Osteoblast (primary cell): ENCODE results near the gene ZNF326. TPM values are rescaled to one million over a fixed set of nuclear protein-coding genes. Genes with fewer than 3 reads are reported as not detected.

Experiments used
- DNase-seq: peaks from one replicate; pipeline ENCODE4 v3.0.0; 2011; ENCODE audit warnings: low spot score, mixed read lengths; ENCODE audit not compliant: insufficient read length; ENCODE audit errors: missing footprints
- H2AFZ ChIP-seq: 2 replicates; pipeline ENCODE4 v1.6.0; 2011; ENCODE audit warnings: mild to moderate bottlenecking, low read length
- H3K27ac ChIP-seq: 2 replicates; pipeline ENCODE4 v1.5.1; 2011; ENCODE audit warnings: mild to moderate bottlenecking, low read depth, low read length, moderate library complexity
- H3K27me3 ChIP-seq: 2 replicates; pipeline ENCODE4 v1.6.0; 2012; ENCODE audit warnings: mild to moderate bottlenecking, control low read depth, inconsistent platforms, low read length, moderate library complexity; ENCODE audit not compliant: insufficient read depth
- H3K36me3 ChIP-seq: 2 replicates; pipeline ENCODE4 v1.5.1; 2011; ENCODE audit warnings: mild to moderate bottlenecking, low read length, control low read depth, moderate library complexity; ENCODE audit not compliant: insufficient read depth
- H3K4me1 ChIP-seq: 2 replicates; pipeline ENCODE4 v1.5.1; 2011; ENCODE audit warnings: mild to moderate bottlenecking, low read length, control low read depth, moderate library complexity; ENCODE audit not compliant: insufficient read depth
- H3K4me2 ChIP-seq: 2 replicates; pipeline ENCODE4 v1.6.0; 2011; ENCODE audit warnings: mild to moderate bottlenecking, low read length; ENCODE audit not compliant: insufficient read depth
- H3K4me3 ChIP-seq: fragments of 200-600 bp; sonication (generic); 3 replicates; pipeline ENCODE4 v1.5.1; 2012; ENCODE audit warnings: mild to moderate bottlenecking, low read length, inconsistent platforms; ENCODE audit not compliant: insufficient read depth
- H3K79me2 ChIP-seq: 2 replicates; pipeline ENCODE4 v1.6.0; 2012; ENCODE audit warnings: mild to moderate bottlenecking, low read length, control low read depth, inconsistent platforms; ENCODE audit not compliant: insufficient read depth
- H3K9me3 ChIP-seq: 2 replicates; pipeline ENCODE4 v1.5.1; 2011; ENCODE audit warnings: low read depth, low read length, control low read depth
- H4K20me1 ChIP-seq: 2 replicates; pipeline ENCODE4 v1.6.0; 2012; ENCODE audit warnings: mild to moderate bottlenecking, low read length, control low read depth; ENCODE audit not compliant: insufficient read depth
- CTCF ChIP-seq: IDR thresholded peaks from 2 replicates; pipeline ENCODE4 v1.5.1; 2011; ENCODE audit warnings: mild to moderate bottlenecking, low read depth, low read length, moderate library complexity; ENCODE audit errors: extremely low read depth
- total RNA-seq: library from RNA; depleted of rRNA; stranded (reverse); fragments of >200 nt; gene quantifications from 2 replicates; pipeline ENCODE4 v1.2.3, GENCODE V29; 2012

ZNF326 gene
- total RNA-seq, 1 donor = 10.9 TPM

- no peaks in the 10 kb centered on the region for H3K36me3 ChIP-seq
- no peak overlapping the region for H3K4me3 ChIP-seq
- H4K20me1 ChIP-seq = no peaks in the 10 kb centered on the region
- H3K4me1 ChIP-seq = no peaks in the 10 kb centered on the region
- H3K4me2 ChIP-seq = no peak overlapping the region
- no peaks in the 10 kb centered on the region for H3K27me3 ChIP-seq
- no peak for TF ChIP-seq CTCF
- H3K9me3 ChIP-seq = no peaks in the 10 kb centered on the region
- no peaks in the 10 kb centered on the region for H3K79me2 ChIP-seq
- DNase-seq = no peak
- no peak overlapping the region for H3K27ac ChIP-seq
- no peak overlapping the region for H2AFZ ChIP-seq
Measured at GRCh38 chr1:89986020-89986419, 8.9 kb upstream of the ZNF326 start.

GRCh38 chr1:89987159-89987819 lies 7.6 kb upstream of the ZNF326 start:
- no peak overlapping the region for H3K27ac ChIP-seq
- H4K20me1 ChIP-seq = no peaks in the 10 kb centered on the region
- DNase-seq = peak; percentile 92
- no peaks in the 10 kb centered on the region for H3K4me1 ChIP-seq
- no peaks in the 10 kb centered on the region for H3K27me3 ChIP-seq
- H3K9me3 ChIP-seq = no peaks in the 10 kb centered on the region
- no peak overlapping the region for H3K4me3 ChIP-seq
- TF ChIP-seq CTCF = peak; percentile 88
- H2AFZ ChIP-seq = no peak overlapping the region
- H3K4me2 ChIP-seq = no peak overlapping the region
- H3K36me3 ChIP-seq = no peaks in the 10 kb centered on the region
- H3K79me2 ChIP-seq = no peaks in the 10 kb centered on the region

- no peak overlapping the region for H2AFZ ChIP-seq
- no peaks in the 10 kb centered on the region for H3K4me1 ChIP-seq
- no peak overlapping the region for H3K27ac ChIP-seq
- H3K4me2 ChIP-seq = no peak overlapping the region
- H3K36me3 ChIP-seq = no peaks in the 10 kb centered on the region
- H3K4me3 ChIP-seq = no peak overlapping the region
- no peaks in the 10 kb centered on the region for H3K9me3 ChIP-seq
- no peaks in the 10 kb centered on the region for H3K27me3 ChIP-seq
- DNase-seq = no peak
- no peaks in the 10 kb centered on the region for H4K20me1 ChIP-seq
- H3K79me2 ChIP-seq = no peaks in the 10 kb centered on the region
- no peak for TF ChIP-seq CTCF
Measured at GRCh38 chr1:89989099-89989498, 5.8 kb upstream of the ZNF326 start.

GRCh38 chr1:89989799-89990198 lies 5.1 kb upstream of the ZNF326 start:
- Histone ChIP-seq H3K27ac (no peak overlapping the region), H3K36me3 (no peaks in the 10 kb centered on the region), H4K20me1 (no peaks in the 10 kb centered on the region), H3K27me3 (no peaks in the 10 kb centered on the region), H3K9me3 (no peaks in the 10 kb centered on the region), H3K4me2 (no peak overlapping the region), H3K4me1 (no peaks in the 10 kb centered on the region), H3K4me3 (no peak overlapping the region), H3K79me2 (no peaks in the 10 kb centered on the region), H2AFZ (no peak overlapping the region)
- TF ChIP-seq CTCF = no peak
- DNase-seq = no peak
